Ascending aorta (tissue), 2 donors: ENCODE measurements around the gene SRRM5. TPM values are rescaled to one million over a fixed set of nuclear protein-coding genes. Genes with fewer than 3 reads are reported as not detected.
"Not testable (repeated sequence)": the region's sequence is repeated elsewhere in the genome, so short reads cannot be mapped to it uniquely, and the experiment has no call there.

Experiments
- DNase-seq, 2 donors: peaks; one replicate each; pipeline ENCODE4 v3.0.0-alpha.2; 2019; ENCODE audit warnings: low spot score in 2 of 2
- H3K27ac ChIP-seq, 2 donors: fragments of 200-600 bp; sonication (generic); one replicate each; pipeline ENCODE4 v1.5.1; 2016 to 2017; ENCODE audit warnings: mild to moderate bottlenecking in 1 of 2
- H3K27me3 ChIP-seq: fragments of 200-600 bp; sonication (generic); one replicate; pipeline ENCODE4 v1.5.1; 2017
- H3K36me3 ChIP-seq, 2 donors: fragments of 200-600 bp; sonication (generic); one replicate each; pipeline ENCODE4 v1.5.1; 2016
- H3K4me1 ChIP-seq, 2 donors: fragments of 200-600 bp; sonication (generic); one replicate each; pipeline ENCODE4 v1.5.1; 2016 to 2017; ENCODE audit warnings: mild to moderate bottlenecking in 1 of 2
- H3K4me3 ChIP-seq, 2 donors: fragments of 200-600 bp; sonication (generic); one replicate each; pipeline ENCODE4 v1.5.1; 2016 to 2017; ENCODE audit warnings: mild to moderate bottlenecking in 1 of 2
- H3K9me3 ChIP-seq, 2 donors: fragments of 200-600 bp; sonication (generic); one replicate each; pipeline ENCODE4 v1.5.1; 2016
- intact Hi-C: fragments of 100-400 bp; cut with DNase I; formaldehyde crosslinking; loops from one replicate; pipeline ENCODE4 v1.15.1; 2023
- total RNA-seq: library from RNA; depleted of rRNA; stranded (reverse); fragments of >200 nt; gene quantifications from one replicate; pipeline ENCODE4 v1.1.0, GENCODE V29; 2016
- TF ChIP-seq, protein P1 (sequence below), 3 experiments: fragments of 200-600 bp in 2 of 3; fragments of 450-650 bp in 1 of 3; sonication (generic) in 2 of 3; IDR thresholded peaks; one replicate each; pipeline ENCODE4 v1.5.1; 2016 to 2019; ENCODE audit warnings: antibody characterized with exemption in 3 of 3, mild to moderate bottlenecking in 1 of 3, moderate library complexity in 1 of 3

SRRM5 gene
- total RNA-seq, 1 donor from 2014 or later = 0.32 TPM

DNA sequence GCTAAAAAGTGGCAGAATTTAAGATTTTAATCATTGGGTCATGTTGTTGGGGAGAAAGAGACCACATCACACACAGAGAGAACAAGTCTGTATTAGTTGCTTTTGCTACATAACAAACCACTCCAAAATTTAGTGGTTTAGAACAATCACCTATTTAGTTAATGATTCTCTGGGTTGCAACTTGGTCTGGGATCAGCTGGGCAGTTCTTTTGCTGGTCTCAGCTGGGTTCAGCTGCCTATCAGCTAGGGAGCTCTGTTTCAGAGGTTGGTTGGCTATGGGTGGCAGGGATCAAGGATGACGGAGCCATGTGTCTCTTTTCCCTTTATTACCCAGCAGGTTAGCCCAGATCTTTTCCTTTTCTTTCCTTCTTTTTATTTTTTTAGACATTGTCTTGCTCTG is 27.4 kb upstream of the SRRM5 start:
- intact Hi-C loops = no loop called here
- no peaks in the 10 kb centered on the region for H3K27me3 ChIP-seq
- peaks cover 0 to 2% of the 10 kb centered on the region in 2 donors for H3K36me3 ChIP-seq
- no peak overlapping the region for H3K4me3 ChIP-seq
- TF ChIP-seq, protein P1, sequence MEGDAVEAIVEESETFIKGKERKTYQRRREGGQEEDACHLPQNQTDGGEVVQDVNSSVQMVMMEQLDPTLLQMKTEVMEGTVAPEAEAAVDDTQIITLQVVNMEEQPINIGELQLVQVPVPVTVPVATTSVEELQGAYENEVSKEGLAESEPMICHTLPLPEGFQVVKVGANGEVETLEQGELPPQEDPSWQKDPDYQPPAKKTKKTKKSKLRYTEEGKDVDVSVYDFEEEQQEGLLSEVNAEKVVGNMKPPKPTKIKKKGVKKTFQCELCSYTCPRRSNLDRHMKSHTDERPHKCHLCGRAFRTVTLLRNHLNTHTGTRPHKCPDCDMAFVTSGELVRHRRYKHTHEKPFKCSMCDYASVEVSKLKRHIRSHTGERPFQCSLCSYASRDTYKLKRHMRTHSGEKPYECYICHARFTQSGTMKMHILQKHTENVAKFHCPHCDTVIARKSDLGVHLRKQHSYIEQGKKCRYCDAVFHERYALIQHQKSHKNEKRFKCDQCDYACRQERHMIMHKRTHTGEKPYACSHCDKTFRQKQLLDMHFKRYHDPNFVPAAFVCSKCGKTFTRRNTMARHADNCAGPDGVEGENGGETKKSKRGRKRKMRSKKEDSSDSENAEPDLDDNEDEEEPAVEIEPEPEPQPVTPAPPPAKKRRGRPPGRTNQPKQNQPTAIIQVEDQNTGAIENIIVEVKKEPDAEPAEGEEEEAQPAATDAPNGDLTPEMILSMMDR (IDR thresholded peaks at IDR 0.05) = no peak
- no peaks in the 10 kb centered on the region for H3K9me3 ChIP-seq
- peaks cover 6% of the 10 kb centered on the region in 2 donors for H3K4me1 ChIP-seq
- H3K27ac ChIP-seq = no peak overlapping the region
- DNase-seq = no peak

DNA sequence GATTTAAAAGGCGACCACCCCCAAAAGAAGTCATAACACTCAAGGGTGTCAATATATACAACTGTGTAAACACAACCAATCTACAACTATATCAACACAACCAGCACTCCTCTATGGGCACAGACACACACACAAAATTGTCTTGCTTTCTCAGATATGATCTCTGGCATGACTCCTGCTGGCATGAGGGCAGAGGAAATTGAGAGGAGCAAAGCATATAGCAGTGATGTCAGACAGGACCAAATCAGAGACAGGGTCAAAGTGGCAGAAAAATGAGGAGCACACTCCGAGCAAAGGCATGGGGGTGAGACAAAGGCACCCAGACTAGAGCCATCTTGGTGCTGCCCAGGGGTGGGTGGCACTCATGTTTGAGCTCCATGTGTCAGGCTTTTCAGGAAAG is 25.5 kb upstream of the SRRM5 start:
- intact Hi-C loops = no loop called here
- no peak for DNase-seq
- H3K27me3 ChIP-seq = no peaks in the 10 kb centered on the region
- no peak overlapping the region for H3K27ac ChIP-seq
- H3K4me3 ChIP-seq = no peak overlapping the region
- no peaks in the 10 kb centered on the region for H3K9me3 ChIP-seq
- H3K4me1 ChIP-seq = peaks cover 2 to 3% of the 10 kb centered on the region in 2 donors
- TF ChIP-seq, protein P1 (IDR thresholded peaks at IDR 0.05) = no peak
- H3K36me3 ChIP-seq = peaks cover 6 to 14% of the 10 kb centered on the region in 2 donors

DNA sequence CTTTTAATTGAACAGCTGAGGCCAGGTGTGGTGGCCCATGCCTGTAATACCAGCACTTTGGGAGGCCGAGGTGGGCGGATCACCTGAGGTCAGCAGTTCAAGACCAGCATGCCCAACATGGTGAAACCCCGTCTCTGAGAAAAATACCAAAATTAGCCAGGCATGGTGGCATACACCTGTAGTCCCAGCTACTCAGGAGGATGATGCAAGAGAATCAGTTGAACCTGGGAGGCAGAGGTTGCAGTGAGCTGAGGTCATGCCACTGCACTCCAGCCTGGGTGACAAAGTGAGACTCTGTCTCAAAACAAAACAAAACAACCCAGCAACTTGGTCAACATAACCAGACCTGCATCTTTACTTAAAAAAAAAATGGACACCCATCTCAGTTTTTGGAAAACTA is 24.9 kb upstream of the SRRM5 start:
- H3K27ac ChIP-seq, H3K4me1 ChIP-seq, H3K9me3 ChIP-seq, H3K27me3 ChIP-seq, intact Hi-C loops, H3K4me3 ChIP-seq, DNase-seq: not testable (repeated sequence)
- peaks cover 10 to 21% of the 10 kb centered on the region in 2 donors for H3K36me3 ChIP-seq

DNA sequence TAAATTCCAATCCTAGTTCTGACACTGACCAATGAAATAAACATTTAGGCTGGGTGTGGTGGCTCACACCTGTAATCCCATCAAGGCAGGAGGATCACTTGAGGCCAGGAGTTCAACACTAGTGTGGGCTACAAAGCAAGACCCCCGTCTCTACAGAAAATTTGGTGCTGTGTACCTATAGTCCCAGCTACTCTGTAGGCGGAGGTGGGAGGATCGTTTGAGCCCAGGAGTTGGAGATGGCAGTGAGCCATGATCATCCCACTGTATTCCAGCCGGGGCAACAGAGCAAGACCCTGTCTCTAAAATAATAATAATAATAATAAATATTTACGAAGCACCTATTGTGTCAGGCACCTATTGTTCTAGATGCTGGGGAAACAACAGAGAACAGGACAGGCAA is 22.6 kb upstream of the SRRM5 start:
- Histone ChIP-seq H3K27ac (no peak overlapping the region), H3K4me3 (no peak overlapping the region), H3K27me3 (no peaks in the 10 kb centered on the region), H3K36me3 (peaks cover 28 to 38% of the 10 kb centered on the region in 2 donors), H3K9me3 (no peaks in the 10 kb centered on the region), H3K4me1 (peaks cover 3 to 5% of the 10 kb centered on the region in 2 donors)
- intact Hi-C loops = no loop called here
- TF ChIP-seq, protein P1 (IDR thresholded peaks at IDR 0.05) = no peak
- DNase-seq = no peak

DNA sequence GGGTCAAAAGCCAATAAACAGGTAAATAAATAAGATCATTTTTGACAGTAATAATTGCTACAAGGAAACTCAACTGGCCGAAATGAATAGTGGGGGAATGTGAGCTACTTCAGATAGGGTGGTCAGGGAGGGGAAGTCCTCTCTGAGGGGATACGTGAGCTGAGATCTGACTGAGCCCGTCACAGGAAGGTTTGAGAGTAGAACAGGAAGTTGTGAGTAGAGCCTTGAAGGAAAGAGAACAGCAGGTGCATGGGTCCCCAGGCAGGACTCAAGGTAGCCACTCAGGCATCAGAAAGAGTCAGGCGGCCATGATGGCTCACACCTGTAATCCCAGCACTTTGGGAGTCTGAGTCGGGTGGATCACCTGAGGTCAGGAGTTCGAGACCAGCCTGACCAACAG is 22.2 kb upstream of the SRRM5 start:
- Histone ChIP-seq H3K27ac (no peak overlapping the region), H3K9me3 (no peaks in the 10 kb centered on the region), H3K4me1 (peaks cover 7 to 9% of the 10 kb centered on the region in 2 donors), H3K4me3 (no peak overlapping the region), H3K36me3 (peaks cover 29 to 38% of the 10 kb centered on the region in 2 donors), H3K27me3 (no peaks in the 10 kb centered on the region)
- intact Hi-C loops = loop anchor here (10.0 kb wide), 1 partner anchor 1635 kb away; the partner anchor contains the start of gene RABAC1
- TF ChIP-seq, protein P1 (IDR thresholded peaks at IDR 0.05) = no peak
- DNase-seq = no peak

DNA sequence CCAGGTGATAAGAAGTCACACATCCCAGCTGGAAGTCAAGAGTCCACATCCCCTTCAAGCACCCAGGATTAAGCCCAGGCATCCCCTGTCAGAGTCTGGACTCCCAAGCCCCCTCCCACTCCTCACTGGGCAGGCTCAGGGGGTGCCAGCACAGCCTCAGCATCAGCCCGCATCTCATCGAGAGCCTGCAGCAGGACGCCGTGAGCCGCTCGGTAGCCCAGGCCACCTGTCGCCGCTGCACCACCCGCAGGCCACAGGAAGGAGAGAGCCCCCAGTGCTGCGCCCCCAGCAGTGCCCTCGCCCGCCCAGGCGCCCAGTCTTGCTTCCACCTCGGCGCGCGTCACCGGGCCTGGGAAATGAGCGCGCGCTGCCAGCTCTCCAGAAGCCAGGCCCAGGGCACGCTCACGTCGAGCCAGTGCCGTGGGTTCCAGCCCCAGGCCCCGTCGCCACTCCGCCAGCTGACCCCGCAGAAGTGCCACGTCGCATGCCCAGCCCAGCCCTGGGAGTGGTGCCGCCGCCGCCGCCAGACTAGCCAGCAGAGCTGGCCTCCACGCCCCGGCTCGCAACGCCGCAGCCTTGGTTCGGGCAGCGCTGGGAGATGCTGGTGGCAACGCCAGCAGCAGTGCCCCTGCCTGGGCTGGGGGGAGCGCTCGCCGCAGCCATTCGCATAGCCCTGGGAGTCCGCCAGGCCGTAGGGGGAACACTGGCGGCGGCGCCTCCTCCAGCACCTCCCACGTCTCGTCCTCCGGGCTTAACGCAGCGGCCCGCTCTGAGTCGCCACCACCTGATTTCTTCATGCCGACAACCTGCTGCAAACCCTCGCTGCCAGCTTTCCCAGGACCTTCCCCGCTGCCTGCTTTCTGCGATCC is 19.8 kb upstream of the SRRM5 start:
- intact Hi-C loops = loop anchor here (10.0 kb wide), 1 partner anchor 1637 kb away; the partner anchor contains the start of gene RABAC1
- H3K4me3 ChIP-seq = no peak overlapping the region
- H3K27me3 ChIP-seq = no peaks in the 10 kb centered on the region
- TF ChIP-seq, protein P1 (IDR thresholded peaks at IDR 0.05) = no peak
- peaks cover 14 to 18% of the 10 kb centered on the region in 2 donors for H3K4me1 ChIP-seq
- peaks cover 29 to 38% of the 10 kb centered on the region in 2 donors for H3K36me3 ChIP-seq
- H3K27ac ChIP-seq = no peak overlapping the region
- DNase-seq = no peak
- no peaks in the 10 kb centered on the region for H3K9me3 ChIP-seq
